Measurements from ENCODE around the gene HTRA3.

HTRA3 gene

GRCh38 chr4:8280158-8280875 lies 10.8 kb downstream of the HTRA3 start:
- H3K27ac ChIP-seq = no peak overlapping the region
- TF ChIP-seq, protein P1, sequence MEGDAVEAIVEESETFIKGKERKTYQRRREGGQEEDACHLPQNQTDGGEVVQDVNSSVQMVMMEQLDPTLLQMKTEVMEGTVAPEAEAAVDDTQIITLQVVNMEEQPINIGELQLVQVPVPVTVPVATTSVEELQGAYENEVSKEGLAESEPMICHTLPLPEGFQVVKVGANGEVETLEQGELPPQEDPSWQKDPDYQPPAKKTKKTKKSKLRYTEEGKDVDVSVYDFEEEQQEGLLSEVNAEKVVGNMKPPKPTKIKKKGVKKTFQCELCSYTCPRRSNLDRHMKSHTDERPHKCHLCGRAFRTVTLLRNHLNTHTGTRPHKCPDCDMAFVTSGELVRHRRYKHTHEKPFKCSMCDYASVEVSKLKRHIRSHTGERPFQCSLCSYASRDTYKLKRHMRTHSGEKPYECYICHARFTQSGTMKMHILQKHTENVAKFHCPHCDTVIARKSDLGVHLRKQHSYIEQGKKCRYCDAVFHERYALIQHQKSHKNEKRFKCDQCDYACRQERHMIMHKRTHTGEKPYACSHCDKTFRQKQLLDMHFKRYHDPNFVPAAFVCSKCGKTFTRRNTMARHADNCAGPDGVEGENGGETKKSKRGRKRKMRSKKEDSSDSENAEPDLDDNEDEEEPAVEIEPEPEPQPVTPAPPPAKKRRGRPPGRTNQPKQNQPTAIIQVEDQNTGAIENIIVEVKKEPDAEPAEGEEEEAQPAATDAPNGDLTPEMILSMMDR (conservative IDR thresholded peaks at IDR 0.05) = no peak

DNA sequence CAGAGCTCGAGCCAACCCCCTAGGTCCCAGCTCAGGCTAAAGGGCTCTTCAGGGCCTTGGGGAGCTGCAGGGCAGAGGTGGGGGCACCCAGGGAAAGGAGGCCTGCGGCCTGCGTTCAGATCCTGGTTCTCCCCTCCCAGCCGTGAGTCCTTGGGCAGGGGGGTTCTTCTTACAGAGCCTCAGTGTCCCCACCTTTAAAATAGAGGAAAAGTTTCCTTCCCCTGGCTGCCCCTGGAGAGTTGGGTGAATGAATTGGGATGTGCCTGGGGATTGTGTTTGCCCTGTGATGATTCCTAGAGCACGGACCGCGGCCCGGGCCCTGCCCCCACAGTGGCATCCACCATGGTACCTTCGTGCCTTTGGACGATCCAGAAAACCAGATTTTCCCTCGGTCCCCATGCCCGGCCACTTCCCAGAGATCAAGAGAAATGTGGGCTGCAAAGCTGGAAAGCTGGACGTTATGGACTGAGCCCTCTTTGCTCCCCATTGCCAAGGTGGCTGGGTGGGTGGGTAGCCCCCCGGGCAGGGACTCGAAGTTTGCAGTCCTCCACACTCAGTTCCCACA lies 11.4 kb downstream of the HTRA3 start:
- H3K27ac ChIP-seq = no peak overlapping the region
- TF ChIP-seq, protein P1 (conservative IDR thresholded peaks at IDR 0.05) = no peak

GRCh38 chr4:8281519-8282133 lies 12.1 kb downstream of the HTRA3 start:
- no peak overlapping the region for H3K27ac ChIP-seq
- TF ChIP-seq, protein P1 (conservative IDR thresholded peaks at IDR 0.05) = no peak

DNA sequence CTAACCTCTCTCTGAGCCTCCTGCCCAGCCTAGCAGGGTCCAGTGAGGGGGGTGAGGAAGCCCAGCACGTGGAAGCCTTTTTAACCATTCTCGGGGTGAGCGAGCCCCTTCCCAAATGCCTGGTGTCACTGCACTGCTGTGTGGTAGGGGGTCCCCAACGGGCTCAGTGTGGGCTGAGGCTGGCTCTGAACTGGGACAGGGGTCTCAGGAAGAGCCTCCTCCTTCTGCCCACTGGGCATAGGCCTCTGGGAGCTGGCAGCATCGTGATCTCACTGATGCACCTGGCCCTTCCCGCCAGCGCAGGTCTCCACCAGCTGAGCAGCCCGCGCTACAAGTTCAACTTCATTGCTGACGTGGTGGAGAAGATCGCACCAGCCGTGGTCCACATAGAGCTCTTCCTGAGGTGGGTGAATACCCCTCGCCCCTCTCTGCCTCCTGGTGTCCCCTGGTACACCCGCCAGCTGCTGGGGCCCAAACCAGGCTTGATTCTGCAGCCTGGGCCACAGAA lies 12.6 kb downstream of the HTRA3 start:
- TF ChIP-seq, protein P1 (conservative IDR thresholded peaks at IDR 0.05) = no peak
- H3K27ac ChIP-seq = no peak overlapping the region

DNA sequence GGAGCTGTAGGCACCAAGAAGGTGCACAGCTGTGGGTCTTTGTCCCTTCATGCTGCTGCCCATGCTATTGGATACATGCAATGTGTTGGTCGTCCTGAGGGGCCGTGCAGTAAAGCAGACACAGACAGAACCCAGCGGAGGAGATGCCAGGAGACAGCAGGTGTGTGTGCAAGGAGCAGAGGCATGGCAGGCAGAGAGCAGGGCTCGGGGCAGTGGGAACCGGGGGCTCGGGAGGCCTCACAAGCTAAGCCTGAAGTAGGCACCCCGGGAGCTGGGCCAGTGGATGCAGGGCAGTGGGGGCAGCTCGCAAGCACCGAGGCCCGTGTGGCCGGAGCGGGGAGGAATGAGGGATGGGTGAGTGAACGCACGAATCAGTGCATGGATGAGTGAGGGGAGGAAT lies 13.2 kb downstream of the HTRA3 start:
- no peak overlapping the region for H3K27ac ChIP-seq

DNA sequence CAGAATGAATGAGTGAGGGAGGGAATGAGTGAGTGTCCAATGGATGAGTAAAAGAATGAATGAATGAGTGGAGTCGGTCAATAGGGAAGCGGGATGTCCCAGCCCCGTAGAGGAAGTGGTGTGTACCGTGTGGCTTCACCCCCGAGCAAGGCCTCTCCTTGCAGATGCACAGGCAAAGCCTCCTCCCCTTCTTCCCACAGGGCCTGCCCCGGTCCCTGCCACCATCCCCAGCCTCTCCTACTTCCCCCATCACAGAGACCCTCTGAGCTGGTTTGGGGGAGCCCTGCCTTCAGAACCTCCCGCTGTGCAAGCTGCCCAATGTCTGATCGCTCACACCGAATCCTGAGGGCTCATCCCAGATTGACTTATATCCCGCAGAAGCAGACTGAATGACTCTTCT lies 13.6 kb downstream of the HTRA3 start:
- TF ChIP-seq, protein P1 (conservative IDR thresholded peaks at IDR 0.05) = no peak
- no peak overlapping the region for H3K27ac ChIP-seq

More for the DNA sequence above, 13.2 kb downstream of the HTRA3 start:
- TF ChIP-seq, protein P1 (conservative IDR thresholded peaks at IDR 0.05) = no peak

DNA sequence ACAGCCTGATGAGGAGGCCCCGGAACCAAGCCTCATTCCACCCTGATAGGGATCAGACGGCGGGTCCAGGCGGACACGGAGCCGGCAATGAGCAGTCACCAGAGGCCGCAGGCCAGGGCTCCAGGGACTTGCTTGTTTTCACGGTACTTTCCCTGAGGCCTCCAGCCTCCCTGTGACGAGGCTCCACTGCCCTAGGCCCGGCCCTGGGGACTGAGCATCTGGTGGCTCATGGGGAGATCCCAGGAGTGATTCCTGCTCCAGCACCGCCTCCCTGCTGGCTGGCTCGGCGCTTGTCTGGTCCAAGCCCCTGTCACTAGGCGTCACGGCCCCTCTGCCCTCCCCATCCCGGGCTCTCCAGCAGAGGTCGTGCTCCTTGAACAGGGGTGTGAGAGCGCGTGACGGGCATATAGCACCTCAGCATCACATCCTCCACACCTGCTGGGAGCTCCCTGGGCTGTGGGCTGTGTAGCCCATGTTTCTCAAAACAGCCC lies 14.1 kb downstream of the HTRA3 start:
- TF ChIP-seq, protein P1 (conservative IDR thresholded peaks at IDR 0.05) = no peak
- H3K27ac ChIP-seq = no peak overlapping the region

Data from VCaP (cell line).